Chondrocyte (in vitro differentiated cells): ENCODE results near the gene THSD4. TPM values are rescaled to one million over a fixed set of nuclear protein-coding genes. Genes with fewer than 3 reads are reported as not detected.

Source experiments
- DNase-seq: peaks from one replicate; pipeline ENCODE4 v3.0.0; 2021; ENCODE audit warnings: mixed read lengths, low spot score
- H3K27ac Mint-ChIP-seq: one replicate; pipeline ENCODE4 v1.8.0; 2021; ENCODE audit warnings: mild to moderate bottlenecking, moderate library complexity, mixed read lengths; ENCODE audit not compliant: unreplicated experiment
- H3K27me3 Mint-ChIP-seq: 2 replicates; pipeline ENCODE4 v1.8.0; 2021; ENCODE audit warnings: low read depth, mixed read lengths
- H3K36me3 Mint-ChIP-seq: 2 replicates; pipeline ENCODE4 v1.8.0; 2021; ENCODE audit warnings: low read depth, mixed read lengths
- H3K4me1 Mint-ChIP-seq: 2 replicates; pipeline ENCODE4 v1.8.0; 2021; ENCODE audit warnings: low read depth, mild to moderate bottlenecking, mixed read lengths
- H3K4me3 Mint-ChIP-seq: one replicate; pipeline ENCODE4 v1.8.0; 2021; ENCODE audit warnings: mild to moderate bottlenecking, moderate library complexity, mixed read lengths; ENCODE audit not compliant: unreplicated experiment
- H3K9me3 Mint-ChIP-seq: 2 replicates; pipeline ENCODE4 v1.8.0; 2021; ENCODE audit warnings: low read depth, mixed read lengths
- CTCF ChIP-seq: fragments of 200-600 bp; sonication (generic); IDR thresholded peaks from 2 replicates; pipeline ENCODE4 v1.5.0; 2021; ENCODE audit warnings: antibody characterized with exemption, mild to moderate bottlenecking, moderate library complexity
- total RNA-seq: library from RNA; stranded (reverse); gene quantifications from 3 replicates; pipeline ENCODE4 v1.2.1, GENCODE V29; 2021

Gene THSD4
- total RNA-seq, 1 donor from 2014 or later, result 3.4 TPM

GRCh38 chr15:71089801-71090200, 25.5 kb upstream of the THSD4 start:
- Mint-ChIP-seq H3K27ac (no peak overlapping the region), H3K36me3 (peaks cover 9% of the 10 kb centered on the region), H3K4me1 (peaks cover 10% of the 10 kb centered on the region)

GRCh38 chr15:71091601-71092000, 23.7 kb upstream of the THSD4 start:
- Mint-ChIP-seq H3K27ac (no peak overlapping the region), H3K4me3 (no peak overlapping the region), H3K9me3 (peaks cover 24% of the 10 kb centered on the region), H3K27me3 (no peaks in the 10 kb centered on the region), H3K36me3 (peaks cover 9% of the 10 kb centered on the region), H3K4me1 (peaks cover 10% of the 10 kb centered on the region)
- DNase-seq, result no peak
- TF ChIP-seq CTCF, result no peak

More at GRCh38 chr15:71089801-71090200, 25.5 kb upstream of the THSD4 start:
- H3K4me3 Mint-ChIP-seq, result no peak overlapping the region
- no peaks in the 10 kb centered on the region for H3K27me3 Mint-ChIP-seq
- H3K9me3 Mint-ChIP-seq, result peaks cover 27% of the 10 kb centered on the region
- no peak for TF ChIP-seq CTCF
- DNase-seq, result no peak

- TF ChIP-seq CTCF, result no peak
- Mint-ChIP-seq H3K4me3 (no peak overlapping the region), H3K4me1 (peaks cover 10% of the 10 kb centered on the region), H3K27me3 (no peaks in the 10 kb centered on the region), H3K36me3 (peaks cover 4% of the 10 kb centered on the region), H3K27ac (no peak overlapping the region), H3K9me3 (peaks cover 19% of the 10 kb centered on the region)
- no peak for DNase-seq
Observed at GRCh38 chr15:71092056-71092600, 23.1 kb upstream of the THSD4 start.

- Mint-ChIP-seq H3K27me3 (no peaks in the 10 kb centered on the region), H3K4me1 (peaks cover 10% of the 10 kb centered on the region), H3K27ac (no peak overlapping the region), H3K4me3 (no peak overlapping the region), H3K9me3 (peaks cover 8% of the 10 kb centered on the region), H3K36me3 (no peaks in the 10 kb centered on the region)
- no peak for TF ChIP-seq CTCF
- DNase-seq, result no peak
Observed at GRCh38 chr15:71093054-71094024, 21.9 kb upstream of the THSD4 start.

GRCh38 chr15:71094137-71094536, 21.1 kb upstream of the THSD4 start:
- Mint-ChIP-seq H3K9me3 (no peaks in the 10 kb centered on the region), H3K36me3 (no peaks in the 10 kb centered on the region), H3K27ac (no peak overlapping the region), H3K27me3 (no peaks in the 10 kb centered on the region), H3K4me1 (peaks cover 10% of the 10 kb centered on the region), H3K4me3 (no peak overlapping the region)
- no peak for TF ChIP-seq CTCF
- no peak for DNase-seq
